Calu3 (cell line): ENCODE data around the gene PRRT1B. TPM values are rescaled to one million over a fixed set of nuclear protein-coding genes. Genes with fewer than 3 reads are reported as not detected.

Source experiments
- BruUV-seq: library from RNA; stranded (reverse); fragments of 400-500 nt; replicated peaks from 2 replicates; lab custom pipeline; 2021; lab: Mats Ljungman, UMichigan
- CTCF ChIA-PET: fragments of 300-600 bp; sonication (Branson Sonifier 250); formaldehyde crosslinking; loops from one replicate; lab custom pipeline; 2022; ENCODE audit warnings: antibody characterized with exemption; lab: Charles Lee
- DNase-seq: peaks from one replicate; pipeline ENCODE4 v3.0.0; 2022
- H3K27ac Mint-ChIP-seq: one replicate; pipeline ENCODE4 v1.8.0; 2022; ENCODE audit warnings: mixed read lengths; ENCODE audit not compliant: unreplicated experiment
- H3K27me3 Mint-ChIP-seq: one replicate; pipeline ENCODE4 v1.8.0; 2022; ENCODE audit warnings: mixed read lengths; ENCODE audit not compliant: unreplicated experiment
- H3K36me3 Mint-ChIP-seq: one replicate; pipeline ENCODE4 v1.8.0; 2022; ENCODE audit warnings: mild to moderate bottlenecking, moderate library complexity, mixed read lengths; ENCODE audit not compliant: insufficient read depth, unreplicated experiment
- H3K4me1 Mint-ChIP-seq: one replicate; pipeline ENCODE4 v1.8.0; 2022; ENCODE audit warnings: mild to moderate bottlenecking, low read depth, mixed read lengths; ENCODE audit not compliant: unreplicated experiment
- H3K4me3 Mint-ChIP-seq: one replicate; pipeline ENCODE4 v1.8.0; 2022; ENCODE audit warnings: mild to moderate bottlenecking, low read depth, moderate library complexity, mixed read lengths; ENCODE audit not compliant: unreplicated experiment
- H3K9me3 Mint-ChIP-seq: one replicate; pipeline ENCODE4 v1.8.0; 2022; ENCODE audit warnings: low read depth, mixed read lengths; ENCODE audit not compliant: unreplicated experiment
- CTCF ChIP-seq: fragments of 200-600 bp; IDR thresholded peaks from one replicate; pipeline ENCODE4 v1.8.0; 2022; ENCODE audit warnings: antibody characterized with exemption; ENCODE audit not compliant: unreplicated experiment
- intact Hi-C: fragments of 100-400 bp; cut with micrococcal nuclease; formaldehyde crosslinking; loops from one replicate; pipeline ENCODE4 v1.10.0; 2022; ENCODE audit not compliant: unreplicated experiment
- total RNA-seq: library from RNA; stranded (reverse); gene quantifications from 2 replicates; pipeline ENCODE4 v1.2.3, GENCODE V29; 2022

The PRRT1B gene
- total RNA-seq, 1 experiment from 2014 or later, result not detected

- CTCF ChIA-PET, result no interaction called here
Observed at GRCh38 chr9:131557855-131558548, 12.7 kb downstream of the PRRT1B start.

GRCh38 chr9:131559421-131560000 is 14.2 kb downstream of the PRRT1B start:
- Mint-ChIP-seq H3K4me1 (peaks cover 14% of the 10 kb centered on the region), H3K27ac (no peak overlapping the region), H3K27me3 (peaks cover 17% of the 10 kb centered on the region), H3K9me3 (no peaks in the 10 kb centered on the region), H3K4me3 (no peak overlapping the region), H3K36me3 (peaks cover 9% of the 10 kb centered on the region)
- BruUV-seq, result no TSS peak
- CTCF ChIA-PET, result no interaction called here
- TF ChIP-seq CTCF, result no peak
- no peak for DNase-seq
- intact Hi-C loops, result no loop called here

More at GRCh38 chr9:131557855-131558548, 12.7 kb downstream of the PRRT1B start:
- H3K27ac Mint-ChIP-seq, result no peak overlapping the region
- no peaks in the 10 kb centered on the region for H3K9me3 Mint-ChIP-seq
- H3K36me3 Mint-ChIP-seq, result peaks cover 9% of the 10 kb centered on the region
- no peak for TF ChIP-seq CTCF
- intact Hi-C loops, result no loop called here
- no TSS peak for BruUV-seq
- peaks cover 14% of the 10 kb centered on the region for H3K4me1 Mint-ChIP-seq
- no peak overlapping the region for H3K4me3 Mint-ChIP-seq
- peaks cover 24% of the 10 kb centered on the region for H3K27me3 Mint-ChIP-seq
- no peak for DNase-seq

- peaks cover 2% of the 10 kb centered on the region for H3K27me3 Mint-ChIP-seq
- CTCF ChIA-PET, result no interaction called here
- no peaks in the 10 kb centered on the region for H3K36me3 Mint-ChIP-seq
- no peaks in the 10 kb centered on the region for H3K9me3 Mint-ChIP-seq
- H3K27ac Mint-ChIP-seq, result no peak overlapping the region
- intact Hi-C loops, result no loop called here
- H3K4me1 Mint-ChIP-seq, result peaks cover 14% of the 10 kb centered on the region
- H3K4me3 Mint-ChIP-seq, result no peak overlapping the region
- BruUV-seq, result no TSS peak
- DNase-seq, result peak; percentile 46
- no peak for TF ChIP-seq CTCF
Observed at GRCh38 chr9:131562032-131562959, 17.0 kb downstream of the PRRT1B start.

GRCh38 chr9:131565369-131565768 is 20.0 kb downstream of the PRRT1B start:
- no peak for DNase-seq
- Mint-ChIP-seq H3K9me3 (no peaks in the 10 kb centered on the region), H3K27ac (no peak overlapping the region), H3K4me3 (no peak overlapping the region), H3K4me1 (peaks cover 14% of the 10 kb centered on the region), H3K36me3 (no peaks in the 10 kb centered on the region), H3K27me3 (no peaks in the 10 kb centered on the region)
- intact Hi-C loops, result no loop called here
- CTCF ChIA-PET, result no interaction called here
- BruUV-seq, result no TSS peak
- no peak for TF ChIP-seq CTCF
